Astrocyte (in vitro differentiated cells and primary cell): Measurements from ENCODE around the gene PCCA. TPM values are rescaled to one million over a fixed set of nuclear protein-coding genes. Genes with fewer than 3 reads are reported as not detected.

ENCODE experiments used
- DNase-seq: peaks from one replicate; pipeline ENCODE4 v3.0.0-alpha.2; 2010; ENCODE audit warnings: low read depth
- FAIRE-seq: peaks from 2 replicates; lab custom pipeline; 2011; peaks lifted over from hg19 to GRCh38; lab: Jason Lieb, UNC
- H2AFZ ChIP-seq: 2 replicates; pipeline ENCODE4 v1.6.0; 2012; ENCODE audit warnings: low read depth, low read length, inconsistent platforms
- H3K27ac ChIP-seq: 2 replicates; pipeline ENCODE4 v1.5.1; 2011; ENCODE audit warnings: low read depth, low read length, inconsistent platforms
- H3K27me3 ChIP-seq: 2 replicates; pipeline ENCODE4 v1.6.0; 2011; ENCODE audit warnings: low read length, inconsistent platforms; ENCODE audit not compliant: insufficient read depth
- H3K36me3 ChIP-seq: 2 replicates; pipeline ENCODE4 v1.5.1; 2011; ENCODE audit warnings: low read length, inconsistent platforms; ENCODE audit not compliant: insufficient read depth
- H3K4me1 ChIP-seq: 2 replicates; pipeline ENCODE4 v1.5.1; 2011; ENCODE audit warnings: low read length, inconsistent platforms; ENCODE audit not compliant: insufficient read depth
- H3K4me2 ChIP-seq: 2 replicates; pipeline ENCODE4 v1.6.0; 2012; ENCODE audit warnings: low read length, inconsistent platforms
- H3K4me3 ChIP-seq: 2 replicates; pipeline ENCODE4 v1.5.1; 2011; ENCODE audit warnings: low read depth, mild to moderate bottlenecking, low read length, inconsistent platforms; ENCODE audit not compliant: insufficient read depth
- H3K79me2 ChIP-seq: 2 replicates; pipeline ENCODE4 v1.6.0; 2012; ENCODE audit warnings: mild to moderate bottlenecking, low read length, inconsistent platforms; ENCODE audit not compliant: insufficient read depth
- H3K9ac ChIP-seq: 2 replicates; pipeline ENCODE4 v1.6.0; 2012; ENCODE audit warnings: mild to moderate bottlenecking, low read length, inconsistent platforms
- H3K9me3 ChIP-seq: 2 replicates; pipeline ENCODE4 v1.5.1; 2012; ENCODE audit warnings: low read depth, mild to moderate bottlenecking, low read length, inconsistent platforms; ENCODE audit not compliant: insufficient read depth
- H4K20me1 ChIP-seq: 2 replicates; pipeline ENCODE4 v1.6.0; 2012; ENCODE audit warnings: low read length, inconsistent platforms; ENCODE audit not compliant: insufficient read depth
- H3K27ac Mint-ChIP-seq: one replicate; pipeline ENCODE4 v1.8.0; 2021; ENCODE audit warnings: mild to moderate bottlenecking, mixed read lengths; ENCODE audit not compliant: unreplicated experiment
- H3K27me3 Mint-ChIP-seq: one replicate; pipeline ENCODE4 v1.8.0; 2021; ENCODE audit warnings: low read depth, mixed read lengths; ENCODE audit not compliant: unreplicated experiment
- H3K36me3 Mint-ChIP-seq: one replicate; pipeline ENCODE4 v1.8.0; 2021; ENCODE audit warnings: low read depth, mixed read lengths; ENCODE audit not compliant: unreplicated experiment
- H3K4me1 Mint-ChIP-seq: one replicate; pipeline ENCODE4 v1.8.0; 2021; ENCODE audit warnings: low read depth, mixed read lengths; ENCODE audit not compliant: unreplicated experiment
- H3K4me3 Mint-ChIP-seq: one replicate; pipeline ENCODE4 v1.8.0; 2021; ENCODE audit warnings: mild to moderate bottlenecking, moderate library complexity, mixed read lengths; ENCODE audit not compliant: unreplicated experiment
- H3K9me3 Mint-ChIP-seq: one replicate; pipeline ENCODE4 v1.8.0; 2021; ENCODE audit warnings: mild to moderate bottlenecking, mixed read lengths; ENCODE audit not compliant: unreplicated experiment
- CTCF ChIP-seq: IDR thresholded peaks from 2 replicates; pipeline ENCODE4 v1.5.1; 2011; ENCODE audit warnings: low read depth, mild to moderate bottlenecking, inconsistent platforms, low read length, moderate library complexity; ENCODE audit not compliant: insufficient read depth
- EZH2 ChIP-seq: IDR thresholded peaks from 2 replicates; pipeline ENCODE4 v1.6.1; 2012; ENCODE audit warnings: mild to moderate bottlenecking, low read length, inconsistent platforms; ENCODE audit not compliant: insufficient read depth
- total RNA-seq: library from RNA; stranded (reverse); gene quantifications from 2 replicates; pipeline ENCODE4 v1.2.1, GENCODE V29; 2021

Gene PCCA
- total RNA-seq, 1 donor from 2014 or later, result 13.9 TPM

GRCh38 chr13:100460791-100461190 is 371.9 kb downstream of the PCCA start:
- FAIRE-seq, result no peak
- H3K9me3 Mint-ChIP-seq, result peaks cover 3% of the 10 kb centered on the region
- H3K79me2 ChIP-seq, result no peaks in the 10 kb centered on the region

GRCh38 chr13:100461309-100462030 is 372.6 kb downstream of the PCCA start:
- Mint-ChIP-seq H3K9me3 (peaks cover 3% of the 10 kb centered on the region), H3K27me3 (no peaks in the 10 kb centered on the region), H3K36me3 (peaks cover 3% of the 10 kb centered on the region), H3K27ac (no peak overlapping the region), H3K4me3 (no peak overlapping the region), H3K4me1 (no peaks in the 10 kb centered on the region)
- Histone ChIP-seq H3K27me3 (no peaks in the 10 kb centered on the region), H3K36me3 (no peaks in the 10 kb centered on the region), H3K4me2 (no peak overlapping the region), H3K9ac (no peak overlapping the region), H3K9me3 (no peaks in the 10 kb centered on the region), H2AFZ (no peak overlapping the region), H3K4me1 (no peaks in the 10 kb centered on the region), H3K4me3 (no peak overlapping the region), H4K20me1 (no peaks in the 10 kb centered on the region), H3K27ac (no peak overlapping the region), H3K79me2 (no peaks in the 10 kb centered on the region)
- TF ChIP-seq EZH2 (no peak), CTCF (no peak)
- DNase-seq (no peak), FAIRE-seq (no peak)

More at GRCh38 chr13:100460791-100461190, 371.9 kb downstream of the PCCA start:
- no peak overlapping the region for H3K27ac Mint-ChIP-seq
- H2AFZ ChIP-seq, result no peak overlapping the region
- no peak overlapping the region for H3K4me3 ChIP-seq
- H3K36me3 ChIP-seq, result no peaks in the 10 kb centered on the region
- no peaks in the 10 kb centered on the region for H3K4me1 ChIP-seq
- no peaks in the 10 kb centered on the region for H3K4me1 Mint-ChIP-seq
- DNase-seq, result no peak
- H3K27me3 Mint-ChIP-seq, result no peaks in the 10 kb centered on the region
- no peaks in the 10 kb centered on the region for H4K20me1 ChIP-seq
- no peak overlapping the region for H3K4me3 Mint-ChIP-seq
- H3K4me2 ChIP-seq, result no peak overlapping the region
- H3K9me3 ChIP-seq, result no peaks in the 10 kb centered on the region
- H3K27ac ChIP-seq, result no peak overlapping the region
- H3K36me3 Mint-ChIP-seq, result no peaks in the 10 kb centered on the region
- TF ChIP-seq CTCF (no peak), EZH2 (no peak)
- no peak overlapping the region for H3K9ac ChIP-seq
- no peaks in the 10 kb centered on the region for H3K27me3 ChIP-seq

GRCh38 chr13:100464006-100464405 is 375.1 kb downstream of the PCCA start:
- FAIRE-seq (no peak), DNase-seq (peak; percentile 6)
- no peak overlapping the region for H3K4me3 Mint-ChIP-seq
- H3K27ac Mint-ChIP-seq, result no peak overlapping the region
- no peaks in the 10 kb centered on the region for H3K79me2 ChIP-seq
- H3K27me3 Mint-ChIP-seq, result no peaks in the 10 kb centered on the region
- no peaks in the 10 kb centered on the region for H3K4me1 ChIP-seq
- no peak overlapping the region for H3K9ac ChIP-seq
- H3K9me3 Mint-ChIP-seq, result peaks cover 3% of the 10 kb centered on the region
- TF ChIP-seq CTCF, result no peak
- TF ChIP-seq EZH2, result no peak
- H3K27me3 ChIP-seq, result no peaks in the 10 kb centered on the region
- H3K27ac ChIP-seq, result no peak overlapping the region
- no peaks in the 10 kb centered on the region for H4K20me1 ChIP-seq
- H3K4me1 Mint-ChIP-seq, result no peaks in the 10 kb centered on the region
- H3K36me3 Mint-ChIP-seq, result peaks cover 10% of the 10 kb centered on the region
- no peak overlapping the region for H3K4me3 ChIP-seq
- no peak overlapping the region for H3K4me2 ChIP-seq
- no peak overlapping the region for H2AFZ ChIP-seq
- no peaks in the 10 kb centered on the region for H3K9me3 ChIP-seq
- no peaks in the 10 kb centered on the region for H3K36me3 ChIP-seq
